T follicular helper cell (primary cell): ENCODE measurements around the gene TMEM181.

Source experiments
- DNase-seq: peaks from one replicate; pipeline ENCODE4 v3.0.0-alpha.2; 2020; ENCODE audit warnings: low read depth

The TMEM181 gene

DNA sequence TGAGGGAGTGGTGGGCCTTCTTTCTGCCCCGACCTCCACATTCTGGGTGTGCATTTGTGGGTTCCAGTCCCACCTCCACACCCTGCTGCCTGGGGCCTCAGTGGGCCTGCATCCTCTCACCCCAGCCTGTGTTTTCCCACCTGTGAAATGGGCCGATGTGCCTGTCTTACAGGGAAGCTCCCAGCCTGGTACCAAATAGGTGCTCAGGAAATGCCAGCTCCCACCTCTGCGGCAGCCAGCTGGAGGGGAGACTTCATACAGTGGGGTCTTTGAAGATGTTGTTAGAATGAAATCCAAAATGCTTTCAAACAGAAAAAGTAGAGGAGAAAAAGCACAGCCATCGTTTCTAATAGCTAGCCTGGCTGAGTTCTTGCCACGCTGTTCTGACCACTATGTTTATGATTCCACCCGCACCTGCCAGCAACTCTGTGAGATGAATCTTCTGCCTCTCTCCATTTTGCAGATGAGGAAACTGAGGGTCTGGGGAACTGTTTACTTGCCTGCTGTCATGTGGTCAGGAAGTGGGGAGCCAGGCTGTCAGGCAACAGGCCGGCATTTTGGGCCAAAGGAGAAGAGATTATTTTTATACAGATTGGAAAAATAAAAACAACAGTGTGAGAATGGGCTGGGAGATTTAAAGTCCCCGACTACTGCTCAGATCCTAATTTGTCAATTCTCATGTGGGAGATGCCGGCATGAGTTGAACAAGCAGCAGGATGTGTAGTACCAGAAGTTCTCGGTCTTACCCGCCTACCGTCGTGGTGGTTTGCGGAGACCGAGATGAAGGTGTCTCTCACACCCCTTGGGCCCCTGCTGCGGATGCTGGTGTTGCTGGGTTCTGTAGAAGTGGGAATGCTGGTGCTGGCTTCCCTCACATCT is 4.6 kb downstream of the TMEM181 start:
- DNase-seq, result no peak

- DNase-seq, result no peak
Observed at GRCh38 chr6:158565122-158565429, 5.2 kb downstream of the TMEM181 start.

GRCh38 chr6:158565482-158566040 is 5.7 kb downstream of the TMEM181 start:
- no peak for DNase-seq

GRCh38 chr6:158566207-158566818 is 6.4 kb downstream of the TMEM181 start:
- no peak for DNase-seq

GRCh38 chr6:158567152-158567551 is 7.3 kb downstream of the TMEM181 start:
- no peak for DNase-seq

GRCh38 chr6:158567871-158568401 is 8.0 kb downstream of the TMEM181 start:
- no peak for DNase-seq

- DNase-seq, result no peak
Observed at GRCh38 chr6:158568549-158568948, 8.7 kb downstream of the TMEM181 start.

DNA sequence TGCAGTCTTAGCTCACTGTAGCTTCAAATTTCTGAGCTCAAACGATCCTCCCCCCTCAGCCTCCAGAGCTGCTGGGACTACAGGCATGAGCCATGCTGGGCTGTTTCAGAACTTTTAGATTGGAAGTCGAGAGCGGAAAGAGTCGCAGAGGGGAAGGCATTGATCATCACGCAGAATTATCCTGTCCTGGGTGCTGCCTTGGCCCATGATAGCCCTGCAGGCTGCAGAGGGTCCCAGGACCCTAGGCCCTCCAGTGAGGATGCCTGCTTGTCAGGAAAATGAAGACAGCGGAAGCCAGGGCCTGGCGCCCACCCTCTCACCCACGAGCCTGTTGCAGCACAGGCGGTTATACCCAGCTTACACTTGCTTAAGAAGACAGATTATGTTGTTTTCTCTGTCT is 9.1 kb downstream of the TMEM181 start:
- DNase-seq, result no peak

GRCh38 chr6:158570681-158570962 is 10.7 kb downstream of the TMEM181 start:
- no peak for DNase-seq

GRCh38 chr6:158571826-158572652 is 12.1 kb downstream of the TMEM181 start:
- no peak for DNase-seq

DNA sequence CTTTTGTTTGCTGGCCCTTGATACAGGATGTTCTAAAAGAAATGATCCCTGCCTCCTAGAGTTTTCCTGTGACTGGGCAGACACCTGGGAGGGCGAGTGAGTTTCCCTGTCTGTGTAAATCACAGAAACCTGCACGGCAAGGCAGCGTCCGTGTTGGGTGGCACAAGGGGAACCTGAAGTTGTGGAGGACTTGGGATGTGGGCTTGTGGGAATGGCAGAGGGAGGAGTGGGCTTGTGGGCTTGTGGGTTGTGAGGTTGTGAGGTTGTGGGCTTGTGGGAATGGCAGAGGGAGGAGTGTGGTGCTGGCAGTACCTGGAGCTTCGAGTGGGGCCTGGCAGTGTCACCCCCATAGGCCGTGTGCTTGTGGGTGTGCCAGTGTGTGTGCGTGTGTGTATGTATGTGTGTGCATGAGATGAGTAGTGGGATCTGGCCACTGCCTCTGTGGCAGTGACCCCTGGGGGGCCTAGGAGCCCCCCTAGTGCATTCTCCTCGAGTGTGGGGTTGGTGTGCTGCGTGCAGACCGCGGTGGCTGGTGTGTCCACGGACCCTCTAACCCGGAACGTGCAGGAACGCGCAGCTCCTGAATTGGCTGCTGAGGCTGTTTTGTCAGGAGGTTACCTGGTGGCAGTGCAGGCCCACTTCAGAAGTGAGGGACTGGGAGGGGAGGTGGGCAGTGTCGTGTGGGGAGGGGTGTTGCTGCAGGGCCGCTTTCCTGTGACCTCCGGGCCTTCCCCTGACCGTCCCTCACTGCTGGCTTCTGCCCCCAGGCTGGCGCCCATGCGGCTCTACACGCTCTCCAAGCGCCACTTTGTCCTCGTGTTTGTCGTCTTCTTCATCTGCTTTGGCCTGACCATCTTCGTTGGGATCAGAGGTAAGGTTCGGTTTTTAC is 13.0 kb downstream of the TMEM181 start:
- DNase-seq, result no peak

GRCh38 chr6:158573542-158573931 is 13.6 kb downstream of the TMEM181 start:
- no peak for DNase-seq

GRCh38 chr6:158574800-158575199 is 14.9 kb downstream of the TMEM181 start:
- DNase-seq, result no peak

- DNase-seq, result no peak
Observed at GRCh38 chr6:158575550-158575949, 15.7 kb downstream of the TMEM181 start.

DNA sequence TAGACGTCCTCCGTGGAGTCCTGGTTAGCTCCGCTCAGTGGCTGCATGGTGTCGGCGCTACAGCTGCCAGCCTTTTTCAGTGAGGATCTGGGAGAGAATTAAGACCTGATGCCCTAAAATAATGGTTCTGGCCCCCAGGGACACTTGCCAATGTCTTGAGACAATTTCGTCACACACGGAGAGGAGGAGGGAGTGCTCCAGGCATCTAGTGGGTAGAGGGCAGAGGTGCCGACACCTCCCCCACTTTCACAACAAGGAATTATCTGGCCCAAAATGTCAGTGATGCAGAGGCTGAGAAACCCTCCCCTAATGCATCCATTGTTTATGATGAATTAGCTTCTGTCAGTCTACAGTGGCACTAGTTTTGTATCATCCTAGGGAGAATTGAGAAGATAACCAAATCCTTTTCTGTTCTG is 24.4 kb downstream of the TMEM181 start:
- DNase-seq, result no peak

DNA sequence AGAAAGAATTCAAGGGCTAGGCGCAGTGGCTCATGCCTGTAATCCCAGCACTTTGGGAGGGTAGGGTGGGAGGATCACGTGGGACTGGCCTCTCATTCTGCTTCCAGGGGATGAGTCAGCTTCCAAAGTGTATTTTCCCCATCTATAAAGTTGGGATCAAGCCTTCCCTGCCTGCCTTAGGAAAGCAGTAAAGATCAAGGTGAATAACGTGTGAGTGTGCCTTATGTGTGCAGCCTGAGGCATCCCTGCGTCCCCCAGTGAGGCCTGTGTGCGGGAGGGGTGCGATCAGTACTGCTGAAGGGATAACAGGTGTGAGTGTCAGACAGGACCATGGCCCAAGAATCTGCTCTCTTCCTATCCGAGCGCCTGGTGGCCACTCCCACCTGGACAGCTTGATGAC is 26.8 kb downstream of the TMEM181 start:
- no peak for DNase-seq

GRCh38 chr6:158589366-158589765 is 29.5 kb downstream of the TMEM181 start:
- no peak for DNase-seq

DNA sequence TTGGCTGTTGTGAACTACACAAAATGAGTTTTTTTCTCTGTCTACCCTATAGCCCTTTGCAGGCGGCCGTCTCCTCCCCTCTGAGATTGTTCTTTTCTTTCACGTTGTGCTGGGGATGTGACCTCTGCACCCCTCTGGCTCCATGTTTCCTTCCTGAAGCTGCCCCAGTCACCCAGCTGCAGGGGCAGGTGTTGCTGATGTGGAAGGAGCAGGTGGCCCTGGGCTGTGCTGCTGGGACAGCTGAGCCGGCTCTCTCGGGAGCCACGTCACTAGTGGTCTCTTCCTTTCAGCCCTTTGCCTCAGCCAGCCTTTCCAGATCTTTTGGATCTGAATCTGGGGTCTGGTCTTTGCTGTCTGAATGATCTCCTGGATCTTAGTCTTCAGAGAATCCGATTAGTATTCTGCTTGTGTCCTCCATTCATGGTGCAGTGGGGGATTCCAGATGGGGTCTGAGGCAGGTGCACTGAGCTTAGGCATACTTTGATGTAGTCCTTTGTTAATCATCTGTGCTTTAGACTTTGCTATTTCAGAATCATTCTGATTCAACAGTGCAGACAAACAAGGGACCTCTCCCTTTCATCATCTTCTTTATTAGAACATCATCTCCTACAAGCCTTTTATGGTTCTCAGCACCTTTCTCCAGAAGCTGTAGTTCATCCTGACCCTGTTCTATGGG is 31.4 kb downstream of the TMEM181 start:
- no peak for DNase-seq

DNA sequence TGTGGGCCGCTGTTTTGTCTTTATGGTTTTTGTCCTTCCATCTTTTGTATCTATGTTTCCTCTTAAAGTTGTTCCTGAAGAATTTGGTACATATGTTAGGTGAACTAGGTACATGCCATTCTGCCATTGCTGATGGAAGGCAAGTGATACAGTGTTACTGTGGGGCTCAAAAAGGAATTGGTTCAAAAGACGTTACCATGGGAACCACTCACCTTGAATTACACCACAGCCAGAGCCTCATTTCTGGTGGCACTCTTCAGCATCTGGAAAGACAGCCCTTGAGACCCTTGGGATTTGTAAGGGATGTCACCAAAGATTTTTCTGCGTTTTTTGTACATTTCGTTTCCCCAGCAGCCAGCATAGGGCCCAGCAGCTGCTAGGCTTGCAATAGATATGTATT is 31.9 kb downstream of the TMEM181 start:
- no peak for DNase-seq

GRCh38 chr6:158593670-158594069 is 33.8 kb downstream of the TMEM181 start:
- no peak for DNase-seq

- peak; percentile 6 for DNase-seq
Observed at GRCh38 chr6:158595223-158595622, 35.3 kb downstream of the TMEM181 start.
